HG03378 (cell line): Measurements from ENCODE around the gene TSPAN11.

Source experiments
- ATAC-seq: cut with Tn5 transposase; IDR thresholded peaks from one replicate; pipeline ENCODE4 v1.9.1; 2021; ENCODE audit warnings: mild to moderate bottlenecking, moderate library complexity; ENCODE audit not compliant: unreplicated experiment

TSPAN11 gene

DNA sequence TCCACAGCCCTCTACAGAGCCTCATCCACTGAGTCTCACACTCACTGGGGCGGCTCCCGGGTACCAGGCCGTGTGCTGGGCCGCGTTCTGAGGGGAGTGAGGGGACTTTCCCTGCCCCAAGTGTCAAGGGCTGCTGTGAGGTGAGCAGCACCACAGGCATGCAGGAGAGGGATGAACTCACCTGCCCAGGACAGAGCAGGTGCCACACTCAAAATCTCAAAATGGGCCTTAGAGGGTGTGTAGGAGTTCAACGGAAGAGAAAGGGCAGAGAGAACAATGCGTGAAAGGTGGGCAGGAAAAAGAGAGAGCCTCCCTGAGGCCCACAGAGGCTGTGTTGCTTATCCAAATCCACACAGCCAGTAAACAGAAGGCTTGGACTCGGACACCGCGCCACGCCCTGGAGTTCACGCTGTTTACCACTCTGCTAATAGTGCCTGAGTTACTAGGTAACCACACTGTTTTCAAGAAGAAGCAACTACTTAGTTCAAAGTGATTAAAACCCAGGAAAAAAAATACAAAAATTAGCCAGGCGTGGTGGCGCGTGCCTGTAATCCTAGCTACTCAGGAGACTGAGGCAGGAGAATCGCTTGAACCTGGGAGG lies 32.7 kb downstream of the TSPAN11 start:
- no peak for ATAC-seq

DNA sequence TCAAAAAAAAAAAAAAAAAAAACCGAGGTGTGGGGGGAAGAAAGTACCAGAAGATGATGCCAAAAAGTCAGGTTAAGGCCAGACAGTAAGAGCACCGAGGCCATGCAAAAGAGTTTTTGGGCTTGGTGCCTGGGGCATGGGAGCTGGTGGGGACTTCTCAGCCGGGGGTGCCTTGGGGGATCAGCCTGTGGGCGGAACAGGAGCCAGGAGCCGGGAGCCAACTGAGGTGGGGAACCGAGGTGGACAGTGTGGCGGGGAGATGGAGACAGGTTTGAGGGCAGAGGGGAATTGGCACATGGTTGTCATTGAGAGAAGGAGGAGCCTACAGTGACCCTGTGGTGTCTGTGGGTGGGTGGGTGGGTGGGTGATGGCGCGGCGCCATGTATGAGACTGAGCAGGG lies 33.2 kb downstream of the TSPAN11 start:
- ATAC-seq, result no peak

DNA sequence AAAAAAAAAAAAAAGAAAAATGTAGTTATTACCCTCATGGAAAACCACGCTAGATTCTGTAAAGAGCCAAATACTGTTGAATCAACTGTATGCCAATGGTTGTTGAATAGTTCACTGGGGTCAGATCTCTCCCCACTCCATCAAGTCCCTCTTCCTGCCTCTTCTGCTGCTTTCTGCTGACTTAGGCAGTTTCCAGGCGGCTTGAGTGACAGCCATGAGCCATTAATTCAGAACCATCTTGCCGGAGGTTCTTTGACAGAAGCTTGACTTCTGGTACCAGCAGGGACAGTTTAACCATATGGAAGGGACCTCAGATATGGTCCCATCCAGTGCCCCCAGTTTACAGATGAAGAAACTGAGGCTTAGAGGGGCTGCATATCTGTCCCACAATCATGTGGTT lies 34.5 kb downstream of the TSPAN11 start:
- no peak for ATAC-seq

DNA sequence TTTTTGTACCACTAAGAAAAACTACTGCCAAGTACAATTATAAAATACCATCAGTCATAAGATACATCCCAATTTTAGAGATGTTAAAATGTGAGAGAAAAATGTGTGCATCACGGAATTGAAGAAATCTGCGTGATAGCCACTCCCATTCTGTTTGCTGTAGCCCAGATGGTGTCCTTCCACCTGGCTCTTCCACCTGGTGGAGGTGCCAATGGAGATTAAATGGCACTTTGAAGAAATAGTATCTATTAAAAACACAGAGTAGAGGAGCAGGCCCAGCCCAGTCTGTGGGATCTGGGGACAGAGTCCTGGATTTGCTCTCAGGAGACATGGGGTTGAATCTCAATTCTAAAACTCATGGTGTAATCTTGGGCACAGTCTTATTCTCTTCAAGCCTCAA lies 35.5 kb downstream of the TSPAN11 start:
- ATAC-seq, result no peak

DNA sequence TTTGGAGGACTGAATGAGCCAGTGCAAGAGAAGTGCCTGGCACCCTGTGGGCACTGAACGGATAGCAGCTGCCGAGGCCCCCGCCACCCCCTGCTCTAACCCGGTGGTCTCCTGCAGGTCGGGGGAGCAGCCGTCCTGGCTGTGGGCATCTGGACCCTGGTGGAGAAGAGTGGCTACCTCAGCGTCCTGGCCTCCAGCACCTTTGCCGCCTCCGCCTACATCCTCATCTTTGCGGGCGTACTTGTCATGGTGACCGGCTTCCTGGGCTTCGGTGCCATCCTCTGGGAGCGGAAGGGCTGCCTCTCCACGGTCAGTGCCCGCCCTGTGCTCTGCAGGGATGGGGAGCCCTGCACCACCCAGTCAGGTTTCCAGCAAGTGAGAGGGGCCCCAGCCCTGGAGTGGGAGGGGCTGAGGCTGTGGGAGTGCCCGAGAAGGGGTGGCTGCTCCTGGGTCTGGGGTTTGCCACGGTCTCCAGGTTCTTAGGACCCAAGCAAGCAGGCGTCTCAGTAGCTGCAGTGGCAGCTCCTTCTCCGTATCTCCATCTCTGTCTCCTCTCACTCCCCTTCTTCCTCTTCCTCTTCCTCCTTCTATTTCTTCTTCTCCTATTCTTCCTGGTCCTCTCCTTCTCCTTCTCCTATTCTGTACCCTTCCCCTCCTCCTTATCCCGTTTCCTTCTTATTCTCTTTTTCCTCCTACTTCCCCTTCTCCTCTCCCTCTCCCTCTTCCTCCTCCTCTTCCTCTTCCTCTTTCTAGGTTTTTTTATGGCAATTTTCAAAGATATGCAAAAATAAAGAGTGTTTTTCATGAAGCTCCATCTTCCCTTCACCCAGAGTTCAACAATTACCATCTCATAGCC lies 37.4 kb downstream of the TSPAN11 start:
- no peak for ATAC-seq

DNA sequence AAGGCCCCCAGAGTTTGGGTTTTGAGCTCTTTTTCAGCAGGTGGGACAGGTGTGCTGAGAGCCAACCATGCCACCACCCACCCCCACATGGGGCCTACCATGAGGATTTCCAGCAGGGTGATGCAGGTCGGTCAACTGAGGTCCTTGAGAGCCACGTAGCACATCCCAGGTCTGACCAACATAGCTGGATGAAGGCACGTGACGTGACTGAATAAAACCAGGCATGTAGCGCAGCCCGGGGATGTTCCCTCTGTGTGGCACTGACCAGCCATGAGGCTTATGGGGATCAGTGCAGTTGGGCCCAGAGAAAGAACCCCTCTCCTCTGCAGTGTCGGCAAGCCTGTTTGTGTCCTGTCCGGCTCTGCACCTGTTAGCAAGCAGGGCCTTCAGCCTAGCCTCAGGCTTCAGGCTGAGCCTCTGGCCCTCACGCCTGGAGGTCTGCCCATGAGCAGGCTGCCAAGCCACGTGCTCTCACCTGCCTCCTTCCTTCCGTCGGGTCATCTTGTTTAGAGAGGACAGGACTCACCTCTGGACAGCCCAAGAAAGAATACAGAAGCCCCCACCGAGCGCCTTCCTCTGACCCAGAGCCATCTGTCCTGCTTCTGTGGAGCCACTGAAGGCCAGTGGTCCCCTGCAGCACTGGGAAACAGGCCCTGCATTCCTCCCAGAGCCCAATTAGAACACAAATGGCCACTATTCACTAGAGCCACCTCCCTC lies 38.5 kb downstream of the TSPAN11 start:
- ATAC-seq, result no peak

DNA sequence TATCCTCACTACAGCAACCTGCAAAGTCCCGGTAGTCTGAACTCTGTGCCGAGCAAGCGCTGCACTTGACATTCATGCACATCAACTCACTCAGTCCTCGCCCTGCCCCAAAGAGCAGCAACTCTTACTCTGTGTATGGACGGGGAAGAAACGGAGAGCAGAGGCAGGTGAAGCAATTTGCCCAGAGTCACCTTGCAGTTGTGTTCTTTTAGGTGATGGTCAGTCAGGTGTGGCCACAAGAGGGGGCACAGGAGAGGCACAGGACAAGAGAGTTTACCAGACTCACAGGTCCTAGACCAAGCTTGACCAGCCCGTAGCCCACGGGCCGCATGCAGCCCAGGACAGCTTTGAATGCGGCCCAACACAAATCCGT lies 39.1 kb downstream of the TSPAN11 start:
- no peak for ATAC-seq

DNA sequence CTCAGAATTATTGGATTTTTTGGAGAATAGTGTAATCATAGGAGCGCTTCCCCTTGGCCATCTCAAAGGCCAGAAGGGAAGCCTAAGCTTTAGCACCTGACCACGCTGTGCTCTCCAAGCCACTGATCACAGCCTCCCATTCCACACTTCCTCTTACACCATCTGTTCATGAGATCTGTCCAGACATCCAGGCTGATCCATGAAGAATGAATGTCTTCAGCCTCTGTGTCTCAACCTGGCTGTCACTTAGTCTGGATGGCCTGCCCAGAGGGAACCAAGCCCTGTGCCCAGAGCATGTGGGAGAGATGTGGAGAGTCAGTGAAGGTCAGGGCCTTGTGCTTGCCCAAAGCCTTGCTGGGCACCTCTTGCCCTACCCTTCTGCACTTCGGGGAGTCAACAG lies 40.5 kb downstream of the TSPAN11 start:
- ATAC-seq, result no peak

DNA sequence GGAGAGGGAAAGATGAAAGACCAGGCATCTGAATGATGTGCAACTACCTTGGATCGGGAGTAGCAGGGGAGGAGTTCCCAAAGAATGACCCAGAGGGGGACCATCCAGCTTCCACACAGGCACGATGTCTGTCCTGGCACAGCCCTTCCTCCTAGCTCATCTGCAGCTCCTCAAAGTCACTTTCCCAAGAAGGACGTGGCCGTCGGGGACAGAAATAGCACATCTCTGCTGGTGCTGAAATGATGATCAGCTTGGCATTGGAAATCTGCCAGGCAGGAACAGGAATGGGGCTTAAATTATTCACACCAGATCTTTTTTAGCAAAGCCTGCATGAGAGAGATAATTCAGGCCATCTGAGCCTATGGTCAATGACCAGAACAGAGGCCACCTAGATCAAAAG lies 41.7 kb downstream of the TSPAN11 start:
- no peak for ATAC-seq

DNA sequence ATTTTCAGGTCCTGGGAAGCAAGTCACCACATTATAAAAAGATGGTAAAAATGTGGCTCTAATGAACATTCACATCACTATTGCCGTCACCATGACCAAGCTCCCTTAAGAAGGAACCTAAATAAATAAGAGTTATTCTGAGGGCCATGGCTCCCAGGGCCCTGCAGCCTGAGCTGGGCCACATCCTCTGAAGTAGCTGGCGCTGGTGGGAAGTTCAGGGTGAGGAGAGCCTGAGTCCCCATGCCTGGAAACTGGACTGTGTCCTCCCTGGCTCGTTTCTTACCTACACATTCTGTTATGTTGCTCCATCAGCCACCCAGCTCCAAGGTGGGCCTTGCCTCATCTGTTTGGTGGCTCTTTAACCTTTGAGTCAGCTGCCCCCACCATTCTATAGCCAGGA lies 42.5 kb downstream of the TSPAN11 start:
- no peak for ATAC-seq

DNA sequence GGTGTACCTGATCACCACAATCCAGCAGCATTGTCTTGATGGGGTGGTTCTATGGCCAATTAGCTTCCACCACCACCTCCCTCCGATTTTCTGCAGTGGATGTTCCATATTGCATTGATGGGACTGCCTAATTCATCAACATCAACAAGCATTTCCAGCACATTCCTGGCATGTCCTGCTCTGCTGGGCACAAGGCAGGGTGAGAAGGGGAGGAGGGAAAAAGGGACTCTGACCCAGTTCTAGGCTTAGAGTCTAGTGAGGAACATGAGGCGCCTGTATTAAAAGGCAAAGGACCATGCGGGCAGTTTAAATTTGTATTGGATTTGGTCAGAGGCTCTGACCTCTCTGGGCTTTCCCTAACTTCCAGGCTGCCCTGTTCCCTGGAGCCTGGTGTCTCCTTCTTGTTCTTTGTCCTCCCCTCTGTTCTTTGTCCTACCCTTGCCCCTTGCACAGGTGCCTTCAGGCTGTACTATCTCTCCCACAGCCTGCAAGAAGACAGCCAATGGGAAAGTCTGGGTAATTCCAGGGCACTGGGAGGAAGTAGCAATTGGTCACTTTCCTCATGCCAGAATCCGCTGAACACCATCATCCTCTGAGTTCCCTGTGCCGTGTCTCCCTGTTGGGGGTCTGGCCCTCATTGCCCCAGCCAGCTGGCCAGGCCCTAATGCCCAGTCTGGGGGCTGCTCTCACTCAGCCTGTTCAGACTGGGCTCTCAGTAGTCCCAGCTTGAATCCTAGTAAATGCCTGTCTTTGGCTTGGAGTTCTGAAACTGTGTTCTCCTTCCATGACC lies 43.3 kb downstream of the TSPAN11 start:
- no peak for ATAC-seq

DNA sequence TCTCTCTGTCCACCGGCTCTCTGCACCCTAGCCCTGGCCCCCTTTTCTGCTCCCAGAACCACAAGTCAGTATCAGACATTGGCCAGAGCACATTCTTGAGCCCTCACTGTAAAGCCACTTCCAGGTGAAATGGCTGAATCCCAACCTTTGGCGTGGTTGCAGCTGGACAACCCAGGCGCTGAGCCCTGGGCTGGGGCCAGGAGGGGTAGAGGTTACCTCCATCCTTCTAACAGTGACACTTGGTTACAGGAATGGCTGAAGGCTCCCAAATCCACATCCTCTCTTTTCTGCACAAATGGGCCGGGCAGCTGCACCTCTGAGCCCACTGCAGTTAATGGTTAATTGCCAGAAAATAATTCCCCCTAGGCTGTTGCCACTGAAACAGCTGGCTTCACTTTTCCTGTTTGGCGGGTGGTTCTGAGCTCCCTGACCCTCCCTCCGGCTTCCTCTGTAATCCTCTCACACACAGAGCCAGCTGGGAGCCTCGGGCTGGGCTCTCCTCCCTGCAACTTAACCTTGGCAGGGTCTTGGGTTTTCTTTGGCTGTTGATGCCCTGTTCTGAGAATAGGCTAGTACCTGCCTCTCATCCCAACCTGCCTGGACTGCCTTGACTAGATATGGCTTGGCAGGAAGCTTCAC lies 44.1 kb downstream of the TSPAN11 start:
- ATAC-seq, result no peak

DNA sequence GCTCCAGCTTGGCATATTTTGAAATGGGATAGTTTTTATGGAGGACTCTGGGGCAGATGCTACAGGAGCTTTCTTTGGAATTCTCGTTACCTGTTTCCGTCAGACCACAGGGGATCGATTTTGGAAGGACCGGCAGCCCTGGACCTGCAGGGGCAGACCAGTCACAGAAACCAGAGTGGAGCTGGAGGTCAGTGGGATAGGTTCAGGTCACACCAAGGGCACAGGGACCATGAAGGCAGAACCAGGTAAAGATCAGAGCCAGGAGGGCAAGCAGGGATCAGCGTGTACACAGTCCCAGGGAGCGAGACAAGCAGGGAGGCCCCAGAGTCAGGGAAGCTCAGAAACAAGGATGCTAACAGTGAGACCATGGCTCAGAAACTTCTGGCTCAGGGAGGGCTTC lies 45.5 kb downstream of the TSPAN11 start:
- ATAC-seq, result no peak

DNA sequence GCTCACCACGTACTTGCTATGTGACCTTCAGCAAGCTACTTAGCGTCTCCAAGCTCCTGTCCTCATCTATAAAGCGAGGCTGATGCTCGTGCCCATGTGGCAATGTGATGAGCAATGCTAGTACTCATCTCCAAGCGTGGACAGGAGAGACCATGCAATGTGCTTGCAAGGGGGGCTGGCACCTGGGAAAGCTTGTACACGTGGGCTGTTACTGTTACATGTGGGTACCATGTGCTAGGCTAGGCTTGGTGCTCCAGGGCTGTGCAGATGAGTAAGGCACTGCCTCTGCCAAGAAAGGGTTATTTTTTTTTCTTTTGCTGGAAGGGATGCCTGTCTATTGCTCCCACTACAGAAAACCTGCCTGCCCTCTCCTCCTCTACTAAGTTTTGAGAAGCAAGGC lies 46.6 kb downstream of the TSPAN11 start:
- ATAC-seq, result no peak

DNA sequence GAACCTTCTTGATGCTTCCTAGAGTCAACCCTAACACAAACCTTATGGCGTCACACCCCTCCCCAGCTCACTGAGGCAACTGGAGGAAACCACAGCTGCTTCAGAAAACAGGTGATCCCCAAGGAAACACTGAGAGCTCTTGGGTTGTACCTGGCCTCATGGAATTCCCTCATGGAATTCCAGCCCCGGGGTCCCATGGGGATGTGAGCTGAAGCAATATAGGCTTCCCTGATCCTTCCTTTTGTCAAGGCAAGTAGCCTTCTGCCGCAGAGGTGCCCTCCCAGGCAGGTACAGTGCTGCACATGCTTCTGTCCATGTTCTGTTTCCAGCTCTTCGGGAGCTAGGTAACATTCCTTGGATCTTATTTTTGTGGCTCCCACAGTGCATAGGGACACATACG lies 47.3 kb downstream of the TSPAN11 start:
- ATAC-seq, result no peak

DNA sequence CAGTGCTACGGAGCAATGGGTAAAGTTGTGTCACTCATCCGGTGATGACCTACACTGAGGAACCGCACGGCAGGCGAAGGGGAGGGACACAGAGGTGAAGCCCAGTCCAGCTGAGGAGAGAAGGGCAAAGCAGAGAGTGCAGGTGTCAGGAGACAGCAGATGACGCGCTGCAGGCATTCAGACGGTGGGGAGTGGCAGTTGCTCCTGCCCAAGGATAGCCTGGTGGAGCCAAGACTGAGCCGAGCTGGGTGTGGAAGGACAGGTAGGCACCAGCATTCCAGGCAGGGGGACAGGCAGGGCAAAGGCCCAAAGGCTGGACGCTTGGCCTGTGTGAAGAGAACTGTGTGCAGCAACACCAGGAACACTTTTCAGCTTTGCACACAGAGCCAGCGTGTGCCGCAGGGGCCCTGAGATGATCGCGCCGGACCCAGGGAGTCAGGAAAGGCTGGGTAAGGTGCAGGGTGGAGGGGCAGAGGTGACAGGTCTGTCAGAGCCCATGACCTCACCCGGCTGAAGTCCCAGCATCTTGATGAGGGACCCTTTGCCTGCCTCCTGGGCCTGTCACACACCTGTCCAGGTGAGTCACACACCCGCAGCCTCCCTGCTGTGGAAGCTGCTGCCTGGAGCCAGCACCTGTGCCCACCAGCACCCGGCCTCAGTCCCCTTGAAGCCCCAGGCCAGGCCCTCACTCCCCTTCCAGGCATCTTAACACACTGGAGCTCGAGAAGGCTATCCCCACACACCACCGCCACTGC lies 48.4 kb downstream of the TSPAN11 start:
- no peak for ATAC-seq

DNA sequence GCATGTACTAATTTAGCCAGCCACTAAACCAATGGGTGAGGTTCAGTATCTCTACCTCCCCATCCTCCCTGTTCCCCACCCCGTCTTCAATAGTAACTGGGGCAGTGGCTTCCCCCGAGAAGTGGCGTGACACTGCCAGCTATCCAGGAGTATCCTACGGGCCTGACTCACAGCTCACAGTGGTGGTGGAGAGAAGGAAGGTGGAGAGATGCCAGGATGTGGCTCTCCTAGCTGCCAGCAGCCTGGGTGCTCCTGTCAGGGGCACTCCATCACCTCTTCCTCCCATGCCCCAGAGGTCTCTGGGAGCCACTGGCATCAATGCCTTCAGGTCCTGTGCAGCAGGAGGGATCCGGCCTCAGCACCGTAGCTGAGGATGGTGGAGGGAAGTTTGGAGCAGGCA lies 49.0 kb downstream of the TSPAN11 start:
- no peak for ATAC-seq

DNA sequence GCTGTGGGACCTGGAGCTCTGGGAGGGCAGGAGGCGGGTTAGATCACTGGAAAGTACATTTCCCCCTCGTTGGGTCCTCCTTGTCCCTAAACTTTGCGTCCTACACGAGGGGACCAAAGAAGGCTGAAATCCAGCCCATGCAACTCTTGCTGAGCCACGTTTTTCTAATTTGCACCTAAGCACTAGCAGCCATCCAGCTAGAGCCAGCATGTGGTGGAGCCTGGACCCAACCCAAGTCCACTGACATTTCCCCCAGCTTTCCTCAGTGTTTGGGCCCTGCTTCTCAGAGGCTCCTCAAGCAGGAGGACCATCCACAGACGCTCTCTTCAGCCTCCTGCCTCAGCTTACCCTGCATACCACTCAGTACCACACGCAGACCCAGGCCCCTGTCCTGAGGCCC lies 49.7 kb downstream of the TSPAN11 start:
- ATAC-seq, result no peak

DNA sequence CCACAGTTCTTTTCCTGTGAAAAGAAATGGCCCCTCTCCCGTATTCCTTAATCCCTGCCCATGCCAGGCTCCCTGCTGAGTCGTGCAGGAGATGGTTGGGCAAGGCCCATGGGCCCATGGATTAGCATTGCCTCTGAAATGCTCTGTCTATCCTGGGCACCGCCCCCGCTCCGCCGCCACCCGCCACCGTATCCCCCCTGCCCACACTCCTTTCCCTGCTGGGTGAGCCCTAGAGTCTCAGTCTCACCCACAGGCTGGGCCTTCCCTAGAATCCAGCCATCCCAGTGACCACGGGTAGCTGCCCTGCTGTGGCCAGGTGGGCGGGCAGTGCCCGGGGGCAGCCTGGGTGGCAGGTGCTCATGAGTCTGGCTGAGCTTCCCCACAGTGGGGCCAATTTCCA lies 50.6 kb downstream of the TSPAN11 start:
- ATAC-seq, result no peak
